K562 (cell line): ENCODE results near the gene DYNC2I2. TPM values are rescaled to one million over a fixed set of nuclear protein-coding genes. Genes with fewer than 3 reads are reported as not detected.

Experiments used
- CEBPB ChIP-seq: fragments of 450-650 bp; IDR thresholded peaks from 2 replicates; pipeline ENCODE4 v1.6.1; 2016; ENCODE audit warnings: missing genetic modification characterization, missing compliant biosample characterization
- ETS2 ChIP-seq: IDR thresholded peaks from 2 replicates; pipeline ENCODE4 v1.6.1; 2016; ENCODE audit warnings: borderline replicate concordance, missing genetic modification characterization, mild to moderate bottlenecking, moderate library complexity, missing compliant biosample characterization; ENCODE audit not compliant: poor library complexity, severe bottlenecking
- FOXM1 ChIP-seq, 2 experiments: fragments of 450-650 bp in 1 of 2; sonication (generic) in 1 of 2; formaldehyde crosslinking in 1 of 2; IDR thresholded peaks; 2 replicates each; pipeline versions ENCODE4 v1.6.1 to v1.9.0; 2017 to 2022; ENCODE audit warnings: low read depth in 2 of 2, mild to moderate bottlenecking in 2 of 2, missing genetic modification reagents in 1 of 2, moderate library complexity in 1 of 2
- HDAC2 ChIP-seq: fragments of 450-650 bp; IDR thresholded peaks from 2 replicates; pipeline ENCODE4 v1.6.1; 2016; ENCODE audit warnings: mild to moderate bottlenecking
- MAFG ChIP-seq: fragments of 450-650 bp; conservative IDR thresholded peaks from 2 replicates; pipeline ENCODE4 v1.6.1; 2016; ENCODE audit warnings: missing genetic modification characterization, missing compliant biosample characterization
- MAZ ChIP-seq, 2 experiments: fragments of 450-650 bp in 1 of 2; sonication (generic) in 1 of 2; formaldehyde crosslinking; IDR thresholded peaks in 1 of 2; conservative IDR thresholded peaks in 1 of 2; 2 replicates each; pipeline versions ENCODE4 v1.4.0 to v1.5.0; 2020; ENCODE audit warnings: mild to moderate bottlenecking in 1 of 2, missing genetic modification reagents in 1 of 2
- MLLT1 ChIP-seq, 2 experiments: fragments of 450-650 bp; IDR thresholded peaks; 2 replicates each; pipeline ENCODE4 v1.6.1; 2016
- PHB ChIP-seq: fragments of 250-450 bp; sonication (Bioruptor Pico); IDR thresholded peaks from 2 replicates; pipeline ENCODE4 v1.5.0; 2021
- RBBP5 ChIP-seq: fragments of 200-600 bp; sonication (generic); IDR thresholded peaks from 2 replicates; pipeline ENCODE4 v1.6.1; 2012; ENCODE audit warnings: borderline replicate concordance, mild to moderate bottlenecking, low read length, control low read depth, inconsistent platforms; ENCODE audit not compliant: insufficient read depth, poor library complexity, severe bottlenecking
- SIX5 ChIP-seq, 2 experiments: IDR thresholded peaks; 2 replicates each; pipeline ENCODE4 v1.6.1; 2011; ENCODE audit warnings: low read length in 2 of 2, borderline replicate concordance in 1 of 2, low read depth in 1 of 2, mild to moderate bottlenecking in 1 of 2, moderate library complexity in 1 of 2; ENCODE audit not compliant: insufficient read depth in 1 of 2
- SOX6 ChIP-seq: fragments of 450-650 bp; IDR thresholded peaks from 2 replicates; pipeline ENCODE4 v1.6.1; 2014; ENCODE audit warnings: mild to moderate bottlenecking
- SREBF2 ChIP-seq: sonication (generic); formaldehyde crosslinking; IDR thresholded peaks from 2 replicates; pipeline ENCODE4 v1.4.0; 2020; ENCODE audit warnings: mild to moderate bottlenecking, missing genetic modification reagents
- XRCC5 ChIP-seq: fragments of 200-400 bp; formaldehyde crosslinking; IDR thresholded peaks from 2 replicates; pipeline ENCODE4 v1.6.1; 2017; ENCODE audit warnings: low read depth, mild to moderate bottlenecking, low read length
- ZFP1 ChIP-seq: fragments of 450-650 bp; formaldehyde crosslinking; IDR thresholded peaks from 2 replicates; pipeline ENCODE4 v1.4.0; 2020; ENCODE audit warnings: mild to moderate bottlenecking, mixed read lengths
- ZNF41 ChIP-seq: fragments of 250-450 bp; sonication (Bioruptor Pico); conservative IDR thresholded peaks from 2 replicates; pipeline ENCODE4 v1.4.0; 2020; ENCODE audit warnings: mild to moderate bottlenecking
- ZNF57 ChIP-seq: fragments of 450-650 bp; formaldehyde crosslinking; IDR thresholded peaks from 2 replicates; pipeline ENCODE4 v1.4.0; 2020; ENCODE audit warnings: mild to moderate bottlenecking, moderate library complexity
- polyA plus RNA-seq, 8 experiments: library from polyadenylated mRNA; depleted of rRNA in 4 of 8; stranded (reverse) in 5 of 8; unstranded in 3 of 8; fragments of >200 nt; fragmentation: Nextera tagmentation in 2 of 8; fragmentation: Illumina TruSeq in 1 of 8; extraction: Ambion mirVana in 2 of 8; extraction: Trizol in 1 of 8; gene quantifications; 2 replicates each; pipeline versions ENCODE4 v1.2.1 to v1.2.3, GENCODE V29; 2011 to 2014; ENCODE audit warnings: inconsistent platforms in 1 of 8, missing spikeins in 1 of 8
- total RNA-seq, 7 experiments: library from RNA; depleted of rRNA in 6 of 7; stranded (reverse); fragments of >200 nt in 6 of 7; fragmentation: Illumina TruSeq in 2 of 7; extraction: Trizol in 2 of 7; gene quantifications; 2 replicates each; pipeline versions ENCODE4 v1.2.1 to v1.2.3, GENCODE V29; 2011 to 2021; ENCODE audit warnings: low replicate concordance in 1 of 7
- TF ChIP-seq, protein P1 (sequence below): fragments of 450-650 bp; formaldehyde crosslinking; IDR thresholded peaks from 2 replicates; pipeline ENCODE4 v1.4.0; 2022; ENCODE audit warnings: missing genetic modification characterization
- TF ChIP-seq, protein P2 (sequence below): fragments of 450-650 bp; formaldehyde crosslinking; IDR thresholded peaks from 2 replicates; pipeline ENCODE4 v1.4.0; 2020; ENCODE audit warnings: mild to moderate bottlenecking, moderate library complexity

Gene DYNC2I2
- total and polyA plus RNA-seq, 9 of the 15 experiments (the other 6 are each of a cell fraction or from before 2014, with no cell fraction given) = 1.5 to 249 (median 70.0) TPM

DNA sequence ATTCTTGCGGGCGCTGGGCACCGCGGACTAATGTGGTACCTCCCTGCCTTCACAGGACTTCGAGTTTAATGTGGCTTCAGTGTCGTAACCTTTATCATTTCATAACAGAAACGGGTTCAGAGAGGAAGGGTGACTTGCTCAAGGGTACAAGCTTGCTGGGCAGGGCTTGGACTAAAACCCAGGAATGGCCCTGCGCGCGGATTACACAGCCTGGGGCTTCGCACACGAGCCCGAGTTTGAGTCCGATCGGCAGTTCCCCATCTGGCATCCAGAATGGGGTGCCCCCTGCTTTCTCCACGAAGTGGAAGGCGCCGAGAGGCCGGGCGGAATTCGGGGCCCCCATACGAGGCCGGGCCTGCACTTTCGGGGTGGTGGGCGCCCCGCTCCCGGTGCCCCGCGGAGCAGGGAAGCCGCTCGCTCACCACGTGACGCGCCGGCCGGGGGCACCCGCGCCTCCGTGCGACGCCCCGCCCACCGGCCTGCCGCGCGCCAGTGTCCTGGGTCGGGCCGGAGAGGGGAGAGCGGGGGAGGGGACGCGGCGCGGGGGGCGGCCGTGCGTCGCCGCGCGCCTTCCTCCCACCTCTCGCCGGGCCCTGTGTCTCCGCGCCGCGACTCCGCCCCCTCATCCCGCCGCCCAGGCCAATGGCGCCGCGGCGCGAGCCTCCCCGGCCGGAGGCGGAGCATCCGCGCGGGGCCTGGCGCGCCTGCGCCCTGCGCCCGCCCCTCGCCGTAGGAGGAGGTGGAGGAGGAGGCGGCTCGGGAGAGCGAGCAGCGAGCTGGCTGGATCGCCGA is 32.0 kb upstream of the DYNC2I2 start, which contains the start of gene SET (continued):
- TF ChIP-seq MLLT1 (IDR thresholded peaks at IDR 0.05) = 0 out of 4 replicates have a peak, but pooled peaks of 1 of the 2 experiments have one; percentile 37
- no peak for TF ChIP-seq ZFP1 (CRISPR knock-in tag)
- peak; percentile 50 for TF ChIP-seq RBBP5
- TF ChIP-seq ETS2 (tag) = peak; percentile 47
- peak; percentile 84 for TF ChIP-seq ZNF41 (CRISPR knock-in tag)
- no peak for TF ChIP-seq SIX5 (IDR thresholded peaks at IDR 0.05; ENCODE audit: borderline replicate concordance in 1 of 2, insufficient read depth in 1 of 2, low read depth in 1 of 2, low read length in 2 of 2)
- no peak for TF ChIP-seq XRCC5
- no peak for TF ChIP-seq MAFG (tag)
- peak; percentile 91; the same call in 1 of the 2 replicates for TF ChIP-seq SREBF2
- TF ChIP-seq, protein P1, sequence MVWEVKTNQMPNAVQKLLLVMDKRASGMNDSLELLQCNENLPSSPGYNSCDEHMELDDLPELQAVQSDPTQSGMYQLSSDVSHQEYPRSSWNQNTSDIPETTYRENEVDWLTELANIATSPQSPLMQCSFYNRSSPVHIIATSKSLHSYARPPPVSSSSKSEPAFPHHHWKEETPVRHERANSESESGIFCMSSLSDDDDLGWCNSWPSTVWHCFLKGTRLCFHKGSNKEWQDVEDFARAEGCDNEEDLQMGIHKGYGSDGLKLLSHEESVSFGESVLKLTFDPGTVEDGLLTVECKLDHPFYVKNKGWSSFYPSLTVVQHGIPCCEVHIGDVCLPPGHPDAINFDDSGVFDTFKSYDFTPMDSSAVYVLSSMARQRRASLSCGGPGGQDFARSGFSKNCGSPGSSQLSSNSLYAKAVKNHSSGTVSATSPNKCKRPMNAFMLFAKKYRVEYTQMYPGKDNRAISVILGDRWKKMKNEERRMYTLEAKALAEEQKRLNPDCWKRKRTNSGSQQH (CRISPR knock-in tag) = 0 out of 2 replicates have a peak, but pooled peaks have one; percentile 80
- TF ChIP-seq MAZ (CRISPR knock-in tag; conservative IDR thresholded peaks at IDR 0.05 in 1 of 2, IDR thresholded peaks at IDR 0.05 in 1 of 2) = peak; percentile 82 to 99
- peak; percentile 88 for TF ChIP-seq CEBPB (tag)
- peak; percentile 97 for TF ChIP-seq PHB
- TF ChIP-seq ZNF57 = peak; percentile 78; the same call in 1 of the 2 replicates
- no peak for TF ChIP-seq FOXM1 (IDR thresholded peaks at IDR 0.05; ENCODE audit: low read depth)
- TF ChIP-seq FOXM1 (CRISPR knock-in tag; IDR thresholded peaks at IDR 0.05; ENCODE audit: low read depth) = peak; percentile 95; the same call in 1 of the 2 replicates
- TF ChIP-seq, protein P2, sequence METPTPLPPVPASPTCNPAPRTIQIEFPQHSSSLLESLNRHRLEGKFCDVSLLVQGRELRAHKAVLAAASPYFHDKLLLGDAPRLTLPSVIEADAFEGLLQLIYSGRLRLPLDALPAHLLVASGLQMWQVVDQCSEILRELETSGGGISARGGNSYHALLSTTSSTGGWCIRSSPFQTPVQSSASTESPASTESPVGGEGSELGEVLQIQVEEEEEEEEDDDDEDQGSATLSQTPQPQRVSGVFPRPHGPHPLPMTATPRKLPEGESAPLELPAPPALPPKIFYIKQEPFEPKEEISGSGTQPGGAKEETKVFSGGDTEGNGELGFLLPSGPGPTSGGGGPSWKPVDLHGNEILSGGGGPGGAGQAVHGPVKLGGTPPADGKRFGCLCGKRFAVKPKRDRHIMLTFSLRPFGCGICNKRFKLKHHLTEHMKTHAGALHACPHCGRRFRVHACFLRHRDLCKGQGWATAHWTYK = peak; percentile 93
- peak; percentile 50 for TF ChIP-seq SOX6
- peak; percentile 87; the same call in 1 of the 2 replicates for TF ChIP-seq HDAC2
